ENCODE data around the gene SNED1.

SNED1 gene

GRCh38 chr2:241018051-241018891 lies 19.9 kb downstream of the SNED1 start:
- Histone ChIP-seq H3K4me1 (ENCODE audit: control insufficient read depth, insufficient read depth, low read length) (no peaks in the 10 kb centered on the region), H3K36me3 (ENCODE audit: control insufficient read depth in 2 of 2, insufficient read depth in 1 of 2, low read length in 2 of 2) (no peaks in the 10 kb centered on the region), H3K4me3 (ENCODE audit: low read depth, low read length) (no peak overlapping the region), H3K9me3 (ENCODE audit: control insufficient read depth, insufficient read depth, low read depth, low read length) (no peaks in the 10 kb centered on the region; the same call in 1 of the 2 replicates), H3K27ac (ENCODE audit: extremely low read depth, low read depth, low read length) (no peak overlapping the region)
- ChIA-PET CTCF (interaction anchor here (0.5 to 1.0 kb wide), 3 partner anchors 104 to 164 kb away, joined by 3 read pairs; no protein-coding TSS in a partner anchor), POLR2A (no interaction called here)
- TF ChIP-seq ZFP3 (tag by site-specific recombination; IDR thresholded peaks at IDR 0.05; ENCODE audit: low read depth) (no peak), ZNF610 (tag by site-specific recombination; IDR thresholded peaks at IDR 0.05; ENCODE audit: borderline replicate concordance) (no peak), ZNF184 (tag by site-specific recombination; IDR thresholded peaks at IDR 0.05) (no peak), ZNF777 (tag by site-specific recombination; IDR thresholded peaks at IDR 0.05; ENCODE audit: borderline replicate concordance) (no peak), ZNF341 (tag by site-specific recombination; IDR thresholded peaks at IDR 0.05; ENCODE audit: low read depth) (no peak), GLI2 (tag by site-specific recombination; IDR thresholded peaks at IDR 0.05; ENCODE audit: borderline replicate concordance, low read depth) (no peak), ZNF660 (tag by site-specific recombination; IDR thresholded peaks at IDR 0.05) (no peak), ZNF704 (tag by site-specific recombination; IDR thresholded peaks at IDR 0.05) (no peak)
- TF ChIP-seq, protein P1, sequence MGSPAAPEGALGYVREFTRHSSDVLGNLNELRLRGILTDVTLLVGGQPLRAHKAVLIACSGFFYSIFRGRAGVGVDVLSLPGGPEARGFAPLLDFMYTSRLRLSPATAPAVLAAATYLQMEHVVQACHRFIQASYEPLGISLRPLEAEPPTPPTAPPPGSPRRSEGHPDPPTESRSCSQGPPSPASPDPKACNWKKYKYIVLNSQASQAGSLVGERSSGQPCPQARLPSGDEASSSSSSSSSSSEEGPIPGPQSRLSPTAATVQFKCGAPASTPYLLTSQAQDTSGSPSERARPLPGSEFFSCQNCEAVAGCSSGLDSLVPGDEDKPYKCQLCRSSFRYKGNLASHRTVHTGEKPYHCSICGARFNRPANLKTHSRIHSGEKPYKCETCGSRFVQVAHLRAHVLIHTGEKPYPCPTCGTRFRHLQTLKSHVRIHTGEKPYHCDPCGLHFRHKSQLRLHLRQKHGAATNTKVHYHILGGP (tag by site-specific recombination; IDR thresholded peaks at IDR 0.05) = no peak
- TF ChIP-seq, protein P2, sequence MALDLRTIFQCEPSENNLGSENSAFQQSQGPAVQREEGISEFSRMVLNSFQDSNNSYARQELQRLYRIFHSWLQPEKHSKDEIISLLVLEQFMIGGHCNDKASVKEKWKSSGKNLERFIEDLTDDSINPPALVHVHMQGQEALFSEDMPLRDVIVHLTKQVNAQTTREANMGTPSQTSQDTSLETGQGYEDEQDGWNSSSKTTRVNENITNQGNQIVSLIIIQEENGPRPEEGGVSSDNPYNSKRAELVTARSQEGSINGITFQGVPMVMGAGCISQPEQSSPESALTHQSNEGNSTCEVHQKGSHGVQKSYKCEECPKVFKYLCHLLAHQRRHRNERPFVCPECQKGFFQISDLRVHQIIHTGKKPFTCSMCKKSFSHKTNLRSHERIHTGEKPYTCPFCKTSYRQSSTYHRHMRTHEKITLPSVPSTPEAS (tag by site-specific recombination; IDR thresholded peaks at IDR 0.05) = no peak

- H3K4me1 ChIP-seq (ENCODE audit: control insufficient read depth, insufficient read depth, low read length) = no peaks in the 10 kb centered on the region
- H3K27ac ChIP-seq (ENCODE audit: extremely low read depth, low read depth, low read length) = no peak overlapping the region
- H3K9me3 ChIP-seq (ENCODE audit: control insufficient read depth, insufficient read depth, low read depth, low read length) = no peaks in the 10 kb centered on the region; the same call in 1 of the 2 replicates
- H3K4me3 ChIP-seq (ENCODE audit: low read depth, low read length) = no peak overlapping the region
- CTCF ChIA-PET = no interaction called here
- H3K36me3 ChIP-seq (ENCODE audit: control insufficient read depth in 2 of 2, insufficient read depth in 1 of 2, low read length in 2 of 2) = no peaks in the 10 kb centered on the region
- TF ChIP-seq GLI4 (tag by site-specific recombination; IDR thresholded peaks at IDR 0.05) = no peak
- no peak for TF ChIP-seq ZNF571 (tag by site-specific recombination; IDR thresholded peaks at IDR 0.05)
- no peak for TF ChIP-seq ZNF19 (tag by site-specific recombination; IDR thresholded peaks at IDR 0.05; ENCODE audit: low read depth)
- TF ChIP-seq ZBTB21 (tag by site-specific recombination; IDR thresholded peaks at IDR 0.05) = no peak
- TF ChIP-seq ATF2 (tag by site-specific recombination; IDR thresholded peaks at IDR 0.05; ENCODE audit: low read depth) = no peak
- TF ChIP-seq ZNF658 (tag by site-specific recombination; IDR thresholded peaks at IDR 0.05) = no peak
- no peak for TF ChIP-seq ZNF426 (tag by site-specific recombination; IDR thresholded peaks at IDR 0.05)
- no peak for TF ChIP-seq ZNF211 (tag by site-specific recombination; IDR thresholded peaks at IDR 0.05; ENCODE audit: low read depth)
- POLR2A ChIA-PET = interaction anchor here (1.8 kb wide), 1 partner anchor 9 kb away, joined by 6 read pairs; no protein-coding TSS in a partner anchor
Measured at GRCh38 chr2:241019441-241020139, 21.2 kb downstream of the SNED1 start.
